Tibial nerve (tissue), 4 donors: ENCODE measurements around the gene PLEKHG2. TPM values are rescaled to one million over a fixed set of nuclear protein-coding genes. Genes with fewer than 3 reads are reported as not detected.

Experiments used
- DNase-seq, 2 donors: peaks; one replicate each; pipeline ENCODE4 v3.0.0-alpha.2; 2019; ENCODE audit warnings: low spot score in 2 of 2
- H3K27ac ChIP-seq, 4 donors: fragments of 200-600 bp; sonication (generic) in 3 of 4; one replicate each; pipeline ENCODE4 v1.5.1; 2017 to 2019; ENCODE audit warnings: mild to moderate bottlenecking in 1 of 4
- H3K27me3 ChIP-seq, 2 donors: fragments of 200-600 bp; sonication (generic) in 1 of 2; one replicate each; pipeline versions ENCODE4 v1.5.1 to v1.6.0; 2017 to 2019
- H3K36me3 ChIP-seq, 3 donors: fragments of 200-600 bp; sonication (generic); one replicate each; pipeline ENCODE4 v1.5.1; 2018 to 2019
- H3K4me1 ChIP-seq, 4 donors: fragments of 200-600 bp; sonication (generic) in 3 of 4; one replicate each; pipeline ENCODE4 v1.5.1; 2017 to 2019
- H3K4me3 ChIP-seq, 4 donors: fragments of 200-600 bp; sonication (generic) in 3 of 4; one replicate each; pipeline ENCODE4 v1.5.1; 2017 to 2019; ENCODE audit warnings: mild to moderate bottlenecking in 1 of 4, moderate library complexity in 1 of 4
- H3K9me3 ChIP-seq, 4 donors: fragments of 200-600 bp; sonication (generic) in 3 of 4; one replicate each; pipeline ENCODE4 v1.5.1; 2017 to 2019
- EP300 ChIP-seq, 2 donors: sonication (generic); formaldehyde crosslinking; IDR thresholded peaks; one replicate each; pipeline ENCODE4 v1.6.1; 2017; ENCODE audit warnings: antibody characterized with exemption in 2 of 2, mild to moderate bottlenecking in 1 of 2
- POLR2A ChIP-seq, 2 donors: fragments of 450-650 bp; IDR thresholded peaks; one replicate each; pipeline ENCODE4 v1.6.1; 2017; ENCODE audit warnings: antibody characterized with exemption in 2 of 2, mild to moderate bottlenecking in 2 of 2, moderate library complexity in 2 of 2
- WGBS, 2 donors: methylation state at CpG; one replicate each; pipeline ENCODE4 v1.1.5; 2018; 5-methylcytosine and 5-hydroxymethylcytosine counted together
- total RNA-seq, 4 donors: library from RNA; depleted of rRNA; stranded (reverse); fragments of >200 nt; gene quantifications; one replicate each; pipeline ENCODE4 v1.1.0, GENCODE V29; 2016
- TF ChIP-seq, protein P1 (sequence below), 5 experiments: fragments of 200-600 bp in 3 of 5; fragments of 450-650 bp in 2 of 5; sonication (generic) in 3 of 5; IDR thresholded peaks; one replicate each; pipeline ENCODE4 v1.5.1; 2016 to 2019; ENCODE audit warnings: antibody characterized with exemption in 5 of 5, mild to moderate bottlenecking in 3 of 5, moderate library complexity in 2 of 5

PLEKHG2 gene
- total RNA-seq, 4 donors from 2014 or later: 20.1 to 62.1 (median 35.6) TPM

- Histone ChIP-seq H3K4me3 (peak overlapping the region; percentile 71 to 97 (median 82)), H3K27ac (peak overlapping the region; percentile 40 to 97 (median 88)), H3K4me1 (peaks cover 0 to 44% (median 28%) of the 10 kb centered on the region in 4 donors), H3K36me3 (peaks cover 0 to 33% (median 11%) of the 10 kb centered on the region in 3 donors), H3K9me3 (no peaks in the 10 kb centered on the region), H3K27me3 (no peaks in the 10 kb centered on the region)
- DNase-seq: no peak
- TF ChIP-seq, protein P1, sequence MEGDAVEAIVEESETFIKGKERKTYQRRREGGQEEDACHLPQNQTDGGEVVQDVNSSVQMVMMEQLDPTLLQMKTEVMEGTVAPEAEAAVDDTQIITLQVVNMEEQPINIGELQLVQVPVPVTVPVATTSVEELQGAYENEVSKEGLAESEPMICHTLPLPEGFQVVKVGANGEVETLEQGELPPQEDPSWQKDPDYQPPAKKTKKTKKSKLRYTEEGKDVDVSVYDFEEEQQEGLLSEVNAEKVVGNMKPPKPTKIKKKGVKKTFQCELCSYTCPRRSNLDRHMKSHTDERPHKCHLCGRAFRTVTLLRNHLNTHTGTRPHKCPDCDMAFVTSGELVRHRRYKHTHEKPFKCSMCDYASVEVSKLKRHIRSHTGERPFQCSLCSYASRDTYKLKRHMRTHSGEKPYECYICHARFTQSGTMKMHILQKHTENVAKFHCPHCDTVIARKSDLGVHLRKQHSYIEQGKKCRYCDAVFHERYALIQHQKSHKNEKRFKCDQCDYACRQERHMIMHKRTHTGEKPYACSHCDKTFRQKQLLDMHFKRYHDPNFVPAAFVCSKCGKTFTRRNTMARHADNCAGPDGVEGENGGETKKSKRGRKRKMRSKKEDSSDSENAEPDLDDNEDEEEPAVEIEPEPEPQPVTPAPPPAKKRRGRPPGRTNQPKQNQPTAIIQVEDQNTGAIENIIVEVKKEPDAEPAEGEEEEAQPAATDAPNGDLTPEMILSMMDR (IDR thresholded peaks at IDR 0.05): no peak
- no peak for TF ChIP-seq EP300 (IDR thresholded peaks at IDR 0.05)
- no peak for TF ChIP-seq POLR2A (IDR thresholded peaks at IDR 0.05)
- WGBS, 2 donors: 0% methylated on average over 2 of the region's 2 CpGs
These were observed 23.9 kb downstream of the PLEKHG2 start for GRCh38 chr19:39436350-39436716.

DNA sequence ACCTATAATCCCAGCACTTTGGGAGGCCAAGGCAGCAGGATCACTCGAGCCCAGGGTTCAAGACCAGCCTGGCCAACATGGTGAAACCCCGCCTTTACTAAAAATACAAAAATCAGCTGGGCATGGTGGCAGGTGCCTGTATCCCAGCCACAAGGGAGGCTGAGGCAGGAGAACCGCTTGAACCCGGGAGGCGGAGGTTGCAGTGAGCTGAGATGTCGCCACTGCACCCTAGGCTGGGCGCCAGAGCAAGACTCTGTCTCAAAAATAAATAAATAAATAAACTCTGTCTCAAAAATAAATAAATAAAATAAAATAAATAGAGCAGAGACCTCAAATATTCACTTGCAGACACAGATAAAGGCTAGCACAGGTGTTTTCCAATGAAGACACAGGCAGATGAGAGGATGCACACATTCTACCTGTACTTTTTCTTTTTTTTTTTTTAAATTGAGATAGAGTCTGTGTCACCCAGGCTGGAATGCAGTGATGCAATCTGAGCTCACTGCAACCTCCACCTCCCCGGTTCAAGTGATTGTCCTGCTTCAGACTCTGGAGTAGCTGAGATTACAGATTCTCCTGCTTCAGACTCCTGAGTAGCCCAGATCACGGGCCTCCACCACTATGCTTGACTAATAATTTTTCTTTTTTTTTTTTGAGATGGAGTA, 25.9 kb downstream of the PLEKHG2 start:
- Histone ChIP-seq H3K27me3 (no peaks in the 10 kb centered on the region), H3K9me3 (no peaks in the 10 kb centered on the region), H3K27ac (no peak overlapping the region), H3K36me3 (peaks cover 0 to 12% (median 9%) of the 10 kb centered on the region in 3 donors), H3K4me1 (peaks cover 0 to 38% (median 27%) of the 10 kb centered on the region in 4 donors), H3K4me3 (no peak overlapping the region)
- no peak for TF ChIP-seq POLR2A (IDR thresholded peaks at IDR 0.05)
- no peak for DNase-seq
- WGBS, 2 donors: 80 to 89% methylated on average over 9 of the region's 9 CpGs

GRCh38 chr19:39444598-39445195, 32.2 kb downstream of the PLEKHG2 start:
- TF ChIP-seq, protein P1 (IDR thresholded peaks at IDR 0.05): no peak
- TF ChIP-seq POLR2A (IDR thresholded peaks at IDR 0.05): no peak
- no peak for TF ChIP-seq EP300 (IDR thresholded peaks at IDR 0.05)
- no peaks in the 10 kb centered on the region for H3K9me3 ChIP-seq
- H3K4me1 ChIP-seq: peaks cover 7 to 48% (median 30%) of the 10 kb centered on the region in 4 donors
- H3K27me3 ChIP-seq: no peaks in the 10 kb centered on the region
- peak overlapping the region; percentile 74 to 91 (median 78) for H3K4me3 ChIP-seq
- H3K36me3 ChIP-seq: peaks cover 0 to 16% (median 2%) of the 10 kb centered on the region in 3 donors
- 6 to 8% methylated on average over 17 of the region's 17 CpGs for WGBS, 2 donors
- peak overlapping the region; percentile 89 to 98 (median 96) for H3K27ac ChIP-seq
- no peak for DNase-seq

GRCh38 chr19:39445196-39446111, 33.0 kb downstream of the PLEKHG2 start, which contains the start of gene SUPT5H:
SUPT5H (plus strand) TSS chr19:39445582; CDS start chr19:39445891, 309 bp downstream.
- Histone ChIP-seq H3K4me3 (peak within 1 kb of the TSS; percentile 74 to 91 (median 78)), H3K9me3 (no peaks in the 10 kb centered on the region), H3K36me3 (peaks cover under 1 to 16% (median 2%) of the 10 kb centered on the region in 3 donors), H3K27ac (peak within 1 kb of the TSS; percentile 89 to 98 (median 96)), H3K4me1 (peaks cover 7 to 45% (median 30%) of the 10 kb centered on the region in 4 donors), H3K27me3 (no peaks in the 10 kb centered on the region)
- peak; percentile 94 to 95 for TF ChIP-seq POLR2A (IDR thresholded peaks at IDR 0.05)
- TF ChIP-seq, protein P1 (IDR thresholded peaks at IDR 0.05): peak in 1 of 5 experiments; percentile 53
- TF ChIP-seq EP300 (IDR thresholded peaks at IDR 0.05): peak; percentile 85 to 100
- DNase-seq: peak; percentile 94
- WGBS, 2 donors: 0 to 1% methylated on average over 58 to 68 of the region's 68 CpGs

DNA sequence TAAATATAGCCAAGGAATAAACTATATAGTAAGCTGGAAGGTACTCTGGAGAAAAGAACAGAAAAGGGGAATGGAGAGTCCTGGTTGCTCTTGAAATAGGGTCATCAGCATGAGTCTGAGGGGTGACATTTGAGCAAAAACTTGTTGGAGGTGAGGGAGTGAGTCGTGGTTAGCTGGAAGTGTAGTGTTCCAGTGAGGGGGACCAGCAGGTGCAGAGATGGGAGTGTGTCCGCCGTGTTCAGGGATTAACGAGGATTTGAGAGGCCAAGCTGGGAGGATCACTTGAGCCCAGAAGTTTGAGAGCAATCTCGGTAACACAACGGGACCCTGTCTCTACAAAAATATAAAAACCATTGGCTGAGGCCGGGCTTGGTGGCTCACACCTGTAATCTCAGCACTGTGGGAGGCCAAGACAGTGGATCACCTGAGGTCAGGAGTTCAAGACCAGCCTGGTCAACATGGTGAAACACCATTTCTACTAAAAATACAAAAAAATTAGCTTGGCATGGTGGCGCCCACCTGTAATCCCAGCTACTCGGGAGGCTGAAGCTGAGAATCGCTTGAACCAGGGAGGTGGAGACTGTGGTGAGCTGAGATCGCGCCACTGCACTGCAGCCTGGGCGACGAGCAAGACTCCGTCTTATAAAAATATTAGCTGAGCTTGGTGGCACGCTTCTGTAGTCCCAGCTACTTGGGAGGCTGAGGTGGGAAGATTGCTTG, 34.1 kb downstream of the PLEKHG2 start:
- 85 to 86% methylated on average over 16 of the region's 16 CpGs for WGBS, 2 donors
- Histone ChIP-seq H3K27me3 (no peaks in the 10 kb centered on the region), H3K36me3 (peaks cover 2 to 16% (median 3%) of the 10 kb centered on the region in 3 donors), H3K9me3 (no peaks in the 10 kb centered on the region), H3K27ac (peak overlapping the region in 2 of 4 donors; percentile 94 to 98), H3K4me3 (peak overlapping the region; percentile 74 to 91 (median 78)), H3K4me1 (peaks cover 7 to 44% (median 31%) of the 10 kb centered on the region in 4 donors)
- TF ChIP-seq EP300 (IDR thresholded peaks at IDR 0.05): no peak
- no peak for TF ChIP-seq POLR2A (IDR thresholded peaks at IDR 0.05)
- TF ChIP-seq, protein P1 (IDR thresholded peaks at IDR 0.05): no peak
- no peak for DNase-seq
